Stimulated activated memory B cell treated with anti-CD40 and anti-IgM and Interleukin-4, amounts not matched to agents 10 μg/mL and 1 μg/mL and 100 μg/mL, for 72 hours (primary cell): Measurements from ENCODE around the gene EPHB2.
"Not testable (repeated sequence)": the region's sequence is repeated elsewhere in the genome, so short reads cannot be mapped to it uniquely, and the experiment has no call there.

Experiments used
- ATAC-seq: fragments of 150-1000 bp; cut with Tn5 transposase; 2 replicates; pipeline ENCODE4 v1.10.0; 2021
- H3K27ac Mint-ChIP-seq: one replicate; pipeline ENCODE4 v1.8.0; 2022; ENCODE audit warnings: mild to moderate bottlenecking, mixed read lengths
- H3K27me3 Mint-ChIP-seq: one replicate; pipeline ENCODE4 v1.8.0; 2022; ENCODE audit warnings: mixed read lengths
- H3K36me3 Mint-ChIP-seq: one replicate; pipeline ENCODE4 v1.8.0; 2022; ENCODE audit warnings: mixed read lengths
- H3K4me1 Mint-ChIP-seq: one replicate; pipeline ENCODE4 v1.8.0; 2022; ENCODE audit warnings: mixed read lengths
- H3K4me3 Mint-ChIP-seq: one replicate; pipeline ENCODE4 v1.8.0; 2022; ENCODE audit warnings: mild to moderate bottlenecking, moderate library complexity, mixed read lengths
- H3K9me3 Mint-ChIP-seq: one replicate; pipeline ENCODE4 v1.8.0; 2022; ENCODE audit warnings: mixed read lengths

The EPHB2 gene

DNA sequence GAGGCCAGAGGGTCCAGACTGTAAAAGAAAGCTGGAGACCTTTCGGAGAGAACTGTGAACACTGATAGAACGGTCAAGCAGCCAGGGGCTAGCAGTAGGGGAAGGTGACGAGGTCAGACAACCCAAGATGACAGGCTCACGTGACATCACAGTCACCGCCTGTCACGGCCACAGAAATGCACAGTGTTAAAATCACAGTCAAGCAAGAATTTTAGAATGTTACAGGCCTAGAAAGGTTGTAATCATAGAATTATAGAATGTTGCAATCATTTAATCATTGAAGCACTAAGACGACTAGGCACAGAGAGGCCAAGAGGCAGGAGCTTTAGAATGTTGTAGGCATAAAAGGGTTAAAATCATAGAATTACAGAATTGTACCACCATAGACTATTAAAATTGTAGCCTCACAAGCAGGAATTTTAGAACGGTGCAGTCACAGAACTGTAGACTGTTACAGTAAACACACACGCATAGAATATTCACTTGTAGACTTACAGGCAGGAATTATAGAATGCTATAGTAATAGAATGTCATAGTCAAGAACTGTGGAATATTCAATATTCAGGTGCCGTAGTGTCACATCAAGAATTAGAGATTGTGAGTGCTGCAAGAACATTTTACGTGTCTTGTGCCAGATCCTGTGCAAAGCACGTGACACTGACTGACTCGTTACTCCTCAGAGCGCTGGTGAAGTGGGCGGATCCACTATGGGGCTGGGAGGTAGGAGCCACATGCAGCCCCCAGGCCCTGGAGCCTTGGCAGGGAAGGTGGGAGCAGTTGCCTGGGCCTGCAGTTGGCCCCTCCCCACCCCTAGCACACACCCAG, 118.1 kb downstream of the EPHB2 start:
- no peaks in the 10 kb centered on the region for H3K4me1 Mint-ChIP-seq
- no peak overlapping the region for H3K4me3 Mint-ChIP-seq
- no peak for ATAC-seq
- H3K36me3 Mint-ChIP-seq = no peaks in the 10 kb centered on the region
- peaks cover 25% of the 10 kb centered on the region for H3K27me3 Mint-ChIP-seq
- no peak overlapping the region for H3K27ac Mint-ChIP-seq
- H3K9me3 Mint-ChIP-seq = no peaks in the 10 kb centered on the region

DNA sequence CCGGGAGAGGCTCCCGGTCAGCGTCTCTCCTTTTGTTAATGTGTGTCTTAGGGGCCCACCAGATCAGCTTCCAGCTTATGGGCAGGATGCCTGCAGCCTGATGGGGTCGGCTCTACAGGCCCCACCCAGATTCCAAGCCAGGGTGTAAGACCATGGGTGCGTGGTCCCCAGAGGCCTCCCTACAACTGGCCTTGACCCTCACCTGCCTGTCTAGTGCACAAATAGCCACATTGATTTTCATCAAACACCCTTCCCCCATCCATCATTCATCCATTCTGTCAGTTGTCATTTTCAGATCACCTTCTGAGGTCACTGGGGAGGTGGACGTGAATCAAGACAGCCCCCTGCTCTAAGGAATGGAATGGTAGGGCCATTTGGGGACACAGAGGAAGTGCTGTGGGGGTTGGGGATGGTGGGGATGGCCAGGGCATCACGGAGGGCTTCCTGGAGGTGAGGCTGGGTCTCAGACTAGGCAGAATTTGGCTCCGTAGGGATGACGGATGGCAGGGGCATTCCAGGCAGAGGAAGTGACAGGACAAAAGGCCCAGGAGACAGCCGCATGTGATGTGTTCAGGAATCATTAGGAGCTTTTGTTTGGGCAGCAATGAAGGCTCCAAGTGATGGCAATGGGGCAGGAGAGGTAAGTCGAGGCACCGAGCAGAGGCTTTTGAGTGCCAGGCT, 118.8 kb downstream of the EPHB2 start:
- no peak overlapping the region for H3K4me3 Mint-ChIP-seq

DNA sequence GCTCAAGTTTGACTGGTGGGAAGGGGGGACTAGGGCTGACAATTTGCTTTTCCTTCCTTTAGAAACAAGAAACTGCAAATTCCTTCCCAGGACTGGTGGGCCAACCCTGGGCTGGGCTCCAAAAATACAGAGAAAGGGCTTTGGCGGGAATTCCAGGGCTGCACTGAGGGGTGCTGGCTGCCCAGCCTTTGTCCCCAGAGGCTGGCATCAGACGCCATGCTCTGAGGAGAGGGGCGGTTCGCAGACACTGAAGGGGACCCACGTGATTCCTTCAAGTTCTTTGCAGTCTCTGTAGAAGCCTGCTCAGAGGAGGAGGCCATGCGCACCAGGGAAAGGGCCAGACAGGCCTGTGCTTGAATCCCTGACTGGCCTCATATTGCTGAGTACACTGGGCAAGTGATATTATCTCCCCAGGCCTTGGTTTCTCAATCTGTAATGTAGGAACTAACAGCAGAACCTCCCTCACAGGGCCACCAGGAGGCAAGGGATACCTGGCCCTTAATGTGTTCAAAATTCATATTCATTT, 119.5 kb downstream of the EPHB2 start:
- Mint-ChIP-seq H3K36me3 (no peaks in the 10 kb centered on the region), H3K27ac (no peak overlapping the region), H3K4me3 (no peak overlapping the region), H3K9me3 (no peaks in the 10 kb centered on the region), H3K27me3 (peaks cover 25% of the 10 kb centered on the region), H3K4me1 (no peaks in the 10 kb centered on the region)
- no peak for ATAC-seq

More for the DNA sequence above, 118.8 kb downstream of the EPHB2 start:
- ATAC-seq = no peak
- H3K27ac Mint-ChIP-seq = no peak overlapping the region
- no peaks in the 10 kb centered on the region for H3K9me3 Mint-ChIP-seq
- no peaks in the 10 kb centered on the region for H3K4me1 Mint-ChIP-seq
- H3K27me3 Mint-ChIP-seq = peaks cover 25% of the 10 kb centered on the region
- no peaks in the 10 kb centered on the region for H3K36me3 Mint-ChIP-seq

DNA sequence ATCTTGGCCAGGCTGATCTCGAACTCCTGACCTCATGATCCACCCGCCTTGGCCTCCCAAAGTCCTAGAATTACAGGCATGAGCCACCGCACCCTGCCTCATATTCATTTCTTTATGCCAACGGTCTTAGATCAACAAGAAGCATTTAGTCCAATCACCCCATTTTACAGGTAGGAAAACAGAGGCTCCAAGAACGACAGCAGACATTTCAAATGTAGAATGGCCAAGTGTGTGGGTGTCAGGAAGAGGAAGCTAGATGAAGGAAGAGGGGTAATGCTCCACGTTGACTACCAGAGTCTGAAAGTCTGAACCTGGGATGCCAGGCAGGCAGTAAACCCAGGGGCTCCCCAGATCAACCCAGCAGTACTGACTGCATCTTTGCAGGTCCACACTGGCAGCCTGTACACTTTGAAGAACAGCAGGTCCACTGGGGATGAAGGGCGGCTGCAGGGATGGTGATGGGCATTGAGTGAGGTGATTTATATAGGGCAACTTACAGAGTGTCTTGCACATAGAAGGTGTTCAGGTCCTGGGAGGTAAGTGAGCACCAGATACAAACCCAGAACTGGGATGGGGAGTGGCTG, 120.2 kb downstream of the EPHB2 start:
- Mint-ChIP-seq H3K4me1 (no peaks in the 10 kb centered on the region), H3K4me3 (no peak overlapping the region)

DNA sequence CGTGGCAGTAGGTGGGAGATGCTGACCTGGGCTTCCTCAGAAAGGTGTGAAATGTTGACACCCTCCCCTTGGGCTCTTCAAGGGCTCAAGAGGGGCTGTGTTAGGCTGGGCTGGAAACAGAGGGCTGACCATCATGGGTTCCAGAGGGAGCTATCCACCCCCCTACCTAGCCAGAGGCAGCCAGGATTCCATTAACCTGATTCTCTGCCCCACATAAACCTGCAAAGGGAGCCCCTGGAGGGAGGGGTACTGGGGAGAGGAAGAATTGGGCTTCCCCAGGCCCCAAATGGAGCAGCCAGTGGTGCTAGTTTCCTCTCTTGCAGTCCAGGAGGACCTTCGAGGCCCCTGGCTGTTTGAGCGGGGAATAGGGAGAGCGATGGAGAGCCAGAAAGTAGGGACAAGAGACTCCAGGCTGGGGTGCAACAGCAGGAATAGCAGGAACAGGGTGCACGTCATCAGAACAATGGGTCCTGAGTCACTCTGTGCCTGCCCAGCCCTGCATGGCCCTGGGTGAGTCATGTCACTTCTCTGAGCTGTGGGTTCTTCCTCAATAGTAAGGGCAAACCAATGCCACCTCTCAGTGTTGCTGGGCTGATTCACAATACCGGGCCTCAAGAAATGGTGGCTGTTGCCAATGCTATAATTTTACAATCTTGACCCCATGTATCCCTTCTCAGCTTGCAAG, 121.2 kb downstream of the EPHB2 start:
- no peaks in the 10 kb centered on the region for H3K4me1 Mint-ChIP-seq
- H3K36me3 Mint-ChIP-seq = no peaks in the 10 kb centered on the region
- H3K27ac Mint-ChIP-seq = no peak overlapping the region
- H3K9me3 Mint-ChIP-seq = no peaks in the 10 kb centered on the region
- no peak overlapping the region for H3K4me3 Mint-ChIP-seq
- H3K27me3 Mint-ChIP-seq = peaks cover 28% of the 10 kb centered on the region
- no peak for ATAC-seq

More for the DNA sequence above, 120.2 kb downstream of the EPHB2 start:
- peaks cover 25% of the 10 kb centered on the region for H3K27me3 Mint-ChIP-seq
- no peak for ATAC-seq
- no peak overlapping the region for H3K27ac Mint-ChIP-seq
- no peaks in the 10 kb centered on the region for H3K9me3 Mint-ChIP-seq
- H3K36me3 Mint-ChIP-seq = no peaks in the 10 kb centered on the region

DNA sequence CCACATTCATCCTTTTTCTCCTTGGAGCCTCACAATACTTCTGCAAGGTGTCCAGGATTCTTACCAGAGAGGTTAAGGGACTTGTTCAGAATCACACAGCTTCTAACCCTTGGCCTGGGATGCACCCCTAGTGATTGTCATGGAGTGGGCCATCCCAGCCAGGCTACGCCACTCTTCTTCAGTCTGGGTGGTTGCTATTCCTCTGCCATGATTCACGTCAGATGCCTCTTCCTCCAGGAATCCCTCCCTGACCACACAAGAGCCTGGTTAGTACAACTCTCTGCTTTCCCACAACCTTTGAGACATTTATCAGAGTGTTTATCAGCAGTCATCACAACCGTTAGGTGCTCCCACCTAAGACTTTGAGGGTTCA, 121.8 kb downstream of the EPHB2 start:
- H3K27ac Mint-ChIP-seq = no peak overlapping the region
- no peak for ATAC-seq
- peaks cover 28% of the 10 kb centered on the region for H3K27me3 Mint-ChIP-seq
- H3K4me1 Mint-ChIP-seq = no peaks in the 10 kb centered on the region
- H3K4me3 Mint-ChIP-seq = no peak overlapping the region
- H3K9me3 Mint-ChIP-seq = no peaks in the 10 kb centered on the region
- H3K36me3 Mint-ChIP-seq = no peaks in the 10 kb centered on the region

DNA sequence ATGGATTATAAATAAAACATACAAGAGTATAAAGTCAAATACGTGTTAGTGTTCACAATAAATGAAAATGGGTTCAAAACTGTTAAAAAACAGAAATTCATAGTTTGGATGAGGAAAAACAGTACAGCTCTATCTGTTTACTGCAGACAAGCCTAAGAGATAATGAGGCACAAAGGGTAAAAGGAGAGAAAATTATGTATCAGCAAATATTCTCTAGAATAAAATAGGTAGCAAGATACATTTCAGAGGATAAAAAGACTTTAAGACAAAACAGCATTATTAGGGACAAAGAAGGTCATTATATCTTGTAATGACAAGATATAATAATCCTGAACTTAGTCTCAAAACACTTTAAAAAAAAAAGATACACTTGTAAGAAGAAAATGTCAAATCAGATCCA, 123.1 kb downstream of the EPHB2 start:
- Mint-ChIP-seq H3K4me1 (no peaks in the 10 kb centered on the region), H3K27me3 (peaks cover 28% of the 10 kb centered on the region), H3K4me3 (no peak overlapping the region), H3K9me3 (no peaks in the 10 kb centered on the region), H3K36me3 (no peaks in the 10 kb centered on the region), H3K27ac (no peak overlapping the region)
- ATAC-seq = no peak

DNA sequence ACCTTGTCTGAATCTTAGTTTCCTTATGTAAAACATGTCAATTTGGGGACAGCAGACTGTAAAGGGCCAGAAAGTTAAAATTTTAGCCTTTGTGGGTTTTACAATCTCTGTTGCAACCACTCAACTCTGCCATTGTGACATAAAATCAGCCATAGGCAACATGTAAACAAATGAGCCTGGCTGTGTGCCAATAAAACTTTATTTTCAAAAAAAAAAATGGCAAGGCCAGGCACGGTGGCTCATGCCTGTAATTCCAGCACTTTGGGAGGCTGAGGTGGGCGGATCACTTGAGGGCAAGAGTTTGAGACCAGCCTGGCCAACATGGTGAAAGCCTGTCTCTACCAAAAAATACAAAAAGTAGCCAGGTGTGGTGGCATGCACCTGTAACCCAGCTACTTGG, 123.8 kb downstream of the EPHB2 start:
- not testable (repeated sequence) for ATAC-seq, H3K27ac Mint-ChIP-seq, H3K9me3 Mint-ChIP-seq, H3K4me1 Mint-ChIP-seq, H3K4me3 Mint-ChIP-seq, H3K36me3 Mint-ChIP-seq
- peaks cover 35% of the 10 kb centered on the region for H3K27me3 Mint-ChIP-seq

DNA sequence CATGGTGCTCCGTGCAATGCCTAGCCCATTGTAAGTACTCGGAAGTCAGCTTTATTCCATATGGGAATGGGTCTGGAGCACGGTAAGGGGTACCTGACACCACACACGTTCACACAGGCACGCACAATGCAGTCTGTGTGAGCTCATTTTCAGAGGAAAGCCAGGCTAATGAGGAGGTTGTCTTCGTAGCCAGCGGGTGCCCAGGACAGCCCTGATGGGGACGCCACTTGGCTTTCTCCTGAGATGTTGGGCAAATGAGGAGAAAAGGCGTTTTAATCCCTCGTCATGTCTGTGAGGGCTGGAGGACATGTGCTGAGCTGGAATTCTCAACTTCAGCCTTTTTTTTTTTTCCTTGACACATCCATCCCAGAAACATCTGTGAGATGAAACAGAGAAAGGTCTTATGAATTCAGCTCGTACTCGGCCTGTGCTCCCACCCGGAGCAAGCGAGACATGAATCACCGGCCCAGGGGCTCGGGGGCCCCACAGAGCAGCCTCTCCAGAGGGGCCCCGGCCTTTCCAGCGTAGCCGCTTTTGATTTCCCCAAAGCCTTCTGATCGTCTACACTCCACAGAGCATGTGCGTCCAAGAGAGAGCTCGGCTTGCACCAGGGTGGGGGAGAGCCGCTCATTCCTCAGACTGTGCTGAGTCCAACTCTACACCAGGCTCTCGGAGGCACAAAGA, 125.1 kb downstream of the EPHB2 start:
- Mint-ChIP-seq H3K4me3 (no peak overlapping the region), H3K36me3 (no peaks in the 10 kb centered on the region), H3K9me3 (no peaks in the 10 kb centered on the region), H3K27ac (no peak overlapping the region), H3K27me3 (peaks cover 30% of the 10 kb centered on the region), H3K4me1 (no peaks in the 10 kb centered on the region)
- ATAC-seq = no peak

DNA sequence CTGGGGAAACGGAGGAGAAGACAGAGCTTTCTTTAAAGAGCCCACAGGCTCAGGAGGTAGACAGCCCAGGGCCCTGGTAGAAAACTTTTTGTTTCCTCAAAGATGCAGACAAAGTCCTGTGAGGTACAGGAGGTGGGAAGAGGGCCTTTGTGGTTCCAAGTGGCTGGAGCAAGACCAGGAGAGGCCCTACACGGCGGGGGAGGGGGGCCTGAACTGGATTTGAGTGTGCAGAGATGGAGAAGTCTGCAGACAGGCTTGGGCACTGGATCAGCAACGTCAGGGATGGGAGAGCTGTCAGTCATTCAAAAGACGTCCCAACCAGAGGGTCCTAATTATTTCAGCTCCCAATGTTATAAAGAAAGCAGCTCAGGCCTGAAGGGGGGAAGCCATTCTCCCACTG, 126.2 kb downstream of the EPHB2 start:
- H3K27me3 Mint-ChIP-seq = peaks cover 20% of the 10 kb centered on the region
- no peaks in the 10 kb centered on the region for H3K36me3 Mint-ChIP-seq
- H3K27ac Mint-ChIP-seq = no peak overlapping the region
- no peak for ATAC-seq
- no peak overlapping the region for H3K4me3 Mint-ChIP-seq
- H3K9me3 Mint-ChIP-seq = no peaks in the 10 kb centered on the region
- no peaks in the 10 kb centered on the region for H3K4me1 Mint-ChIP-seq

DNA sequence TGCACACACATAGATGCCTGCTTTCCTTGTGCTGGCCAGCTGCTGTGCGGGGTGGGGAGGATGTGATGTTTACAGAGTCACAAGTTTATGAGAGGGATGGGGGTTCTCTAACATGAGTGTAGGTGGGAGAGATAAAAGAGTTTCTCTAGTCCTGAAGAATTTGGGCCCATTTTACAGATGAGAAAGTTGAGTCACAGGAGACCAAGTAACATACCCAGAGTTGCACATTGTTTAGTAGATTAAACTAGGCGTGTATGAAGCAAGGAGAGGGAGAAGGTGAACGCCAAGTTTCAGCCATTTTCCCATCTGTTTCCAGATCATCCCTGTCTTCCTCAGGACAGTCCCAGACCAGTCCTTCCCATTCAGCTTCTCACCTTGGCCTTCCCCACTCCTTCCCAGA, 126.7 kb downstream of the EPHB2 start:
- H3K4me3 Mint-ChIP-seq = no peak overlapping the region
- no peaks in the 10 kb centered on the region for H3K4me1 Mint-ChIP-seq
- H3K27ac Mint-ChIP-seq = no peak overlapping the region
- peaks cover 20% of the 10 kb centered on the region for H3K27me3 Mint-ChIP-seq
- no peak for ATAC-seq
- no peaks in the 10 kb centered on the region for H3K36me3 Mint-ChIP-seq
- no peaks in the 10 kb centered on the region for H3K9me3 Mint-ChIP-seq

DNA sequence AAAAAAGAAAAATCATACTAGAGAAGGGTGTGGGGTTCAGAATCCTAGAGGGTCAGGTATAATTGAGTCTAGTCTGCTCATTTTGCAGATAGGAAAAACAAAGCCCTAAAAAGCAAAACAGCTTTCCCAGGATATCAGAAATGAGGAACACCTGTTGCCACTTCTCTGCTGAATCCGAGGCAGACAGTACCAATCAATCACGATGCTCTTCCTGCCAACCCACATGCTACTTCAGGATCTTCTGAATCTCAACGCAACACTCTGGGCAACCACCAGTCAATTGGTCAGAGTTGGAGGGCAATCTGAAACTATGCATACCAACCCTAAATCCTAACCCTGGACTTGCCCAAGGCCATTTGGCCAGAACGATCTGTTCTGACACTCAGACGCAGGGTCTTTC, 128.3 kb downstream of the EPHB2 start:
- H3K36me3 Mint-ChIP-seq = no peaks in the 10 kb centered on the region
- H3K9me3 Mint-ChIP-seq = no peaks in the 10 kb centered on the region
- no peak overlapping the region for H3K4me3 Mint-ChIP-seq
- no peak overlapping the region for H3K27ac Mint-ChIP-seq
- no peak for ATAC-seq
- H3K27me3 Mint-ChIP-seq = peaks cover 35% of the 10 kb centered on the region
- H3K4me1 Mint-ChIP-seq = no peaks in the 10 kb centered on the region

DNA sequence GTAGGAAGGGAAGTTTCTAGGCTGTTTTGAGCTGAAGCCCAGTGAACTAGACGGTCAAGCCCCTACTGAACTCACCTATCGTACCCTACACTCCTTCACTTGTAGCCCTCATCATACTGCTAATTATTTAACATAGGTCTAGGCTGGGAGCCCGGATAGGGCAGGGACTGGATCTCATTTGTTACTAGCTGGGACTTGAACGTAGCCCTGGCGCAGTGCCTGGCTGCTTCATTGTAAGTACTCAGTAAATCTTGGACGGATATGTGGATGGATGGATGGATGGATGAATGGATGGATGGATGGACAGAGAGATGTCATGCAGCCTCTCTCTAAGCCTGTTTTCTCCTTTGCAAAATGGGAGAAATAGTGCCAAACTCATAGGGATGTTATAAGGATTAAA, 129.2 kb downstream of the EPHB2 start:
- no peaks in the 10 kb centered on the region for H3K9me3 Mint-ChIP-seq
- no peak for ATAC-seq
- no peak overlapping the region for H3K4me3 Mint-ChIP-seq
- no peaks in the 10 kb centered on the region for H3K36me3 Mint-ChIP-seq
- H3K27ac Mint-ChIP-seq = no peak overlapping the region
- no peaks in the 10 kb centered on the region for H3K4me1 Mint-ChIP-seq
- H3K27me3 Mint-ChIP-seq = peaks cover 35% of the 10 kb centered on the region

DNA sequence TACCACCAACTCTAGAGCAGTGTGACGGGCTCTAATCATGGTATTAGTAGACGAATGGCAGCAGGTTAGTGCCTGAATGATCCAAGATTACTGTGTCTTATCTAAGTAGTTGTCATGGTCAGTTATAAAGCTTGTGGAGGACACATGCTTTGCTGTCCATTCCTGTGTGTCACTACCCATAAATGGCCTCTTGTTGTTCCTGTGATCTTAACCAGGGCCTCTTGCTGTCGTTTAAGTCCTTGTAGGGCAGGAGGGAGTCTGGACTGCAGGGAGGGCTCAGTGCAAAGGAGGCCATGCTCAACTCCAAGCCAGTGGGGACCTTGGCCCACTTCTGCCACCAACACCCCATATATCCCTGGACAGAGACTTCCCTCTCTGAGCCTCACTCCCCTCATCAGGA, 130.5 kb downstream of the EPHB2 start:
- H3K27ac Mint-ChIP-seq = no peak overlapping the region
- H3K9me3 Mint-ChIP-seq = no peaks in the 10 kb centered on the region
- H3K36me3 Mint-ChIP-seq = no peaks in the 10 kb centered on the region
- ATAC-seq = no peak
- no peak overlapping the region for H3K4me3 Mint-ChIP-seq
- H3K27me3 Mint-ChIP-seq = peaks cover 46% of the 10 kb centered on the region
- no peaks in the 10 kb centered on the region for H3K4me1 Mint-ChIP-seq

DNA sequence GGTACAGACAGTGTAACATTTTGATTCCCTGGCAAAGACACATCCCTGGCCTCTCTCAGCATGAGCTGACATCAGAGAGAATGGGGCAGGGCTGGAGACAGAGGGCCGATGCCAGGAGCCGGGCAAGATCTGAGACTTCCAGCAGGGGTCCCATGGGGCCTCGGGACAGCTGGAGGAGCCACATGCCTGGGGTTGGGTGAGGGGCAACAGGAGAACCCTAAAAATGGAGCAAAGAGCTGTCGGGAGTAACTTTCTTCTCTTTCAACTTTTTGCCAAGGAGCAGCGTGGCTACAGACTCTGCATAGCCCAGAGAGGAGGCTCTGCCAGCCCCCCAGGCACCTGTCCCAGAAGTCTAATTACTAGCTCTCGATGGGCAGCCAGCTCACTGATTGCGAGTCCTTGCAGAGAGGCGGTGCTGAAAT, 131.2 kb downstream of the EPHB2 start:
- H3K4me3 Mint-ChIP-seq = no peak overlapping the region
- H3K27me3 Mint-ChIP-seq = peaks cover 48% of the 10 kb centered on the region
- ATAC-seq = no peak
- peaks cover 6% of the 10 kb centered on the region for H3K4me1 Mint-ChIP-seq
- H3K9me3 Mint-ChIP-seq = no peaks in the 10 kb centered on the region
- H3K36me3 Mint-ChIP-seq = no peaks in the 10 kb centered on the region
- no peak overlapping the region for H3K27ac Mint-ChIP-seq
